ENCODE data around the gene TRAPPC2L.

The TRAPPC2L gene

DNA sequence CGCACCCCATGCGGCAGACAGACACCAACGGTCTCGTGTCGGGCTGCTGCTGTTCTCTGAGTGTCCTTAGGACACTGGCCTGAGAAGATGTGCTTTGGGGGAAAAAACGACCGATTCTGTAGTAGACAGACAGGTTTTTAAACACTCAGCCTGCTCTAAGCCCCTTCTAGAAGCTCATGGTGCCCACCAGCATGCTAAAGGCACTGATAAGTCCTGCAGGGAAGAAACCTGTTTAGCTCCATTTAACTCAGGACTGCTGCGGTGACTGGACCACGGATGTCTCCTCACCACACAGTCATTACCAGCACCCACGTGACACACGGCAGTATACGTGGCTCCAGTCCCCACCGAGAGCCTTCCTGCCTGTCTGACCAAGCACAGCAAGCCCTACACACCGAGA, 26.1 kb upstream of the TRAPPC2L start:
- TF ChIP-seq POLR2AphosphoS5 (IDR thresholded peaks at IDR 0.05; ENCODE audit: low read depth, low read length) (no peak), TAF1 (IDR thresholded peaks at IDR 0.05; ENCODE audit: borderline replicate concordance, insufficient read depth, low read length) (no peak), SIN3A (IDR thresholded peaks at IDR 0.05; ENCODE audit: borderline replicate concordance, insufficient read depth, low read length) (no peak), FOXP2 (optimal IDR thresholded peaks at IDR 0.05; ENCODE audit: borderline replicate concordance, extremely low read depth, extremely low read length, insufficient read depth) (no peak)
- TF ChIP-seq, protein P1, sequence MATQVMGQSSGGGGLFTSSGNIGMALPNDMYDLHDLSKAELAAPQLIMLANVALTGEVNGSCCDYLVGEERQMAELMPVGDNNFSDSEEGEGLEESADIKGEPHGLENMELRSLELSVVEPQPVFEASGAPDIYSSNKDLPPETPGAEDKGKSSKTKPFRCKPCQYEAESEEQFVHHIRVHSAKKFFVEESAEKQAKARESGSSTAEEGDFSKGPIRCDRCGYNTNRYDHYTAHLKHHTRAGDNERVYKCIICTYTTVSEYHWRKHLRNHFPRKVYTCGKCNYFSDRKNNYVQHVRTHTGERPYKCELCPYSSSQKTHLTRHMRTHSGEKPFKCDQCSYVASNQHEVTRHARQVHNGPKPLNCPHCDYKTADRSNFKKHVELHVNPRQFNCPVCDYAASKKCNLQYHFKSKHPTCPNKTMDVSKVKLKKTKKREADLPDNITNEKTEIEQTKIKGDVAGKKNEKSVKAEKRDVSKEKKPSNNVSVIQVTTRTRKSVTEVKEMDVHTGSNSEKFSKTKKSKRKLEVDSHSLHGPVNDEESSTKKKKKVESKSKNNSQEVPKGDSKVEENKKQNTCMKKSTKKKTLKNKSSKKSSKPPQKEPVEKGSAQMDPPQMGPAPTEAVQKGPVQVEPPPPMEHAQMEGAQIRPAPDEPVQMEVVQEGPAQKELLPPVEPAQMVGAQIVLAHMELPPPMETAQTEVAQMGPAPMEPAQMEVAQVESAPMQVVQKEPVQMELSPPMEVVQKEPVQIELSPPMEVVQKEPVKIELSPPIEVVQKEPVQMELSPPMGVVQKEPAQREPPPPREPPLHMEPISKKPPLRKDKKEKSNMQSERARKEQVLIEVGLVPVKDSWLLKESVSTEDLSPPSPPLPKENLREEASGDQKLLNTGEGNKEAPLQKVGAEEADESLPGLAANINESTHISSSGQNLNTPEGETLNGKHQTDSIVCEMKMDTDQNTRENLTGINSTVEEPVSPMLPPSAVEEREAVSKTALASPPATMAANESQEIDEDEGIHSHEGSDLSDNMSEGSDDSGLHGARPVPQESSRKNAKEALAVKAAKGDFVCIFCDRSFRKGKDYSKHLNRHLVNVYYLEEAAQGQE (IDR thresholded peaks at IDR 0.05; ENCODE audit: insufficient read depth in 1 of 2, low read depth in 2 of 2, low read length in 2 of 2) = no peak

DNA sequence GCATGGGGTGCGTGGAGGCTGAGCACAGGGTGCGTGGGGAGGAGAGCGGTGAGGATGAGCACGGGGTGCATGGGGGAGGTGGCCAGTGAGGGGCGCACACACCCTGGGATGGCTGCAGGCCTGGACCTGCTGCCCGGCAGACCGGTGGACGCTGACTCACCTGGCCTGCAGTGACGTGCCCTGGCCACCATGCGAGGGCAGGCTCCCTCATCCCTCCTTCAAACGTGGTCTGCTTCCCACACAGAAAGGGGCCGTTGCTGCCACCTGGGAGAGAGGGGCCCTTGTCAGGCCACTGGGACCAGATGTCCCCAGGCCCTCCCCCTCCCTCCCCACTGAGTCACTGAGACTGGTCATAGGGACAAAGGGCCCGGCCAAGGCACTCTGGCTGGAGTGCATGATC, 25.1 kb upstream of the TRAPPC2L start:
- TF ChIP-seq, protein P1 (IDR thresholded peaks at IDR 0.05; ENCODE audit: insufficient read depth in 1 of 2, low read depth in 2 of 2, low read length in 2 of 2) = no peak
- TF ChIP-seq TAF1 (IDR thresholded peaks at IDR 0.05; ENCODE audit: borderline replicate concordance, insufficient read depth, low read length) (no peak), FOXP2 (optimal IDR thresholded peaks at IDR 0.05; ENCODE audit: borderline replicate concordance, extremely low read depth, extremely low read length, insufficient read depth) (no peak), POLR2AphosphoS5 (IDR thresholded peaks at IDR 0.05; ENCODE audit: low read depth, low read length) (no peak), SIN3A (IDR thresholded peaks at IDR 0.05; ENCODE audit: borderline replicate concordance, insufficient read depth, low read length) (no peak)

DNA sequence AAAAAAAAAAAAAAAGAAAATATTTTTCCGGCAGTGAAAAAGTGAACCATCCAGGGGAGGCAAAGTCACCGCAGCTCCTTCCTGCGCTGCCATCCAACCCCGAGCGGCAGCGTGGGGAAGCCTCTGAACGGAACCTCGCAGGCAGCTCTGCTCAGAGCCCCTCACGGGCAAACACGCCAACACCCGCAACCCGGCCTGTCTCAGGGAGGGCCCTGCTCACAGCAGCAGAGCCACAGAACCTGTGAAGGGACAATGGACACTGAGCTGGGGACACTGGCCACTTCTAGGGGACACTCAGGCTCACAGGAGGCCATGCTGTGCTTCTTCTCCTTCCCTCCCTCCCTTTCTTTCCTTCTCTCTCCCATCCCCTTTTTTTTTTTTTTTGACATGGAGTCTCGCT, 23.8 kb upstream of the TRAPPC2L start:
- TF ChIP-seq POLR2AphosphoS5 (IDR thresholded peaks at IDR 0.05; ENCODE audit: low read depth, low read length) (no peak), FOXP2 (optimal IDR thresholded peaks at IDR 0.05; ENCODE audit: borderline replicate concordance, extremely low read depth, extremely low read length, insufficient read depth) (no peak), SIN3A (IDR thresholded peaks at IDR 0.05; ENCODE audit: borderline replicate concordance, insufficient read depth, low read length) (no peak), TAF1 (IDR thresholded peaks at IDR 0.05; ENCODE audit: borderline replicate concordance, insufficient read depth, low read length) (no peak)
- TF ChIP-seq, protein P1 (IDR thresholded peaks at IDR 0.05; ENCODE audit: insufficient read depth in 1 of 2, low read depth in 2 of 2, low read length in 2 of 2) = no peak

DNA sequence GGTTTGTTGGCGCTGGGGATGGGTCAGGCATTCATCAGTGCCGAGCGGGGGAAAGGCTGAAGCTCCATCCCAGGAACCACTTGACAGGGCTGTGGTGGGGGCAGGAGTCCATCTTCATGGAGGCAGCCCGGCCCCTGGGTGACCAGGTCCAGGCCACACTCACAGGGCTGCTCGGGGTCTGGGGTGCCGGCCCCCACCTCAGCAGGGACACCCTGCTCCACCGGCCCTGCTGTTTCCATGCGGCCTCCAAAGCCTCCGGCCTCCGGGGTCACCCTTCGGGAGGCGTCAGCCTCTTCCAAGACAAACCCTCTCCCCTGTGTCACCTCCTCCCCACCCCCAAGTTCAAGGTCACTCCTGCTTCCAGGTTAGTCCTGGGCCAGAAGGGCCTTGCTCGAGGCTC, 22.3 kb upstream of the TRAPPC2L start:
- TF ChIP-seq, protein P1 (IDR thresholded peaks at IDR 0.05; ENCODE audit: insufficient read depth in 1 of 2, low read depth in 2 of 2, low read length in 2 of 2) = no peak
- TF ChIP-seq FOXP2 (optimal IDR thresholded peaks at IDR 0.05; ENCODE audit: borderline replicate concordance, extremely low read depth, extremely low read length, insufficient read depth) (no peak), SIN3A (IDR thresholded peaks at IDR 0.05; ENCODE audit: borderline replicate concordance, insufficient read depth, low read length) (no peak), TAF1 (IDR thresholded peaks at IDR 0.05; ENCODE audit: borderline replicate concordance, insufficient read depth, low read length) (no peak), POLR2AphosphoS5 (IDR thresholded peaks at IDR 0.05; ENCODE audit: low read depth, low read length) (no peak)

DNA sequence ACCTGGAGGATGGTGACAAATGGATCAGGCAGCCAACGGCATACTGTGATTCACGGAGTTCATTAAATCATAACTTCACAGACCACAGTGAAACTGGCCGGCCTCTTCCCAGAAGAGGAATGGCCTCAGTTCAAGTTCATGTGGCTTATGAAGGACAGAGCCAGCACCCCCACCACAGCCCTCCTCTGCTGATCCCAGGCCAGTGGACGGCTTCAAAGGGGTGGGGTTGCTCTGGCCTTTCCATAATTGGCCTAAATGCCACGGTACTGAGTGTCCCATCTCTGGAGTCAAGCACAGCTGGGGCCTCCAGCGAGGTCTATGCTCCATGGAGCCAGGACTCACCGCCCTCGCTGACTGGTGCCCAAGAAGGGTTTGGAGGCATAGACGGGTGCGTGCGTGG, 21.5 kb upstream of the TRAPPC2L start:
- TF ChIP-seq TAF1 (IDR thresholded peaks at IDR 0.05; ENCODE audit: borderline replicate concordance, insufficient read depth, low read length) = no peak
- TF ChIP-seq, protein P1 (IDR thresholded peaks at IDR 0.05; ENCODE audit: insufficient read depth in 1 of 2, low read depth in 2 of 2, low read length in 2 of 2) = no peak
- no peak for TF ChIP-seq FOXP2 (optimal IDR thresholded peaks at IDR 0.05; ENCODE audit: borderline replicate concordance, extremely low read depth, extremely low read length, insufficient read depth)
- no peak for TF ChIP-seq SIN3A (IDR thresholded peaks at IDR 0.05; ENCODE audit: borderline replicate concordance, insufficient read depth, low read length)
